ENCODE data around the gene PERM1.

Gene PERM1

DNA sequence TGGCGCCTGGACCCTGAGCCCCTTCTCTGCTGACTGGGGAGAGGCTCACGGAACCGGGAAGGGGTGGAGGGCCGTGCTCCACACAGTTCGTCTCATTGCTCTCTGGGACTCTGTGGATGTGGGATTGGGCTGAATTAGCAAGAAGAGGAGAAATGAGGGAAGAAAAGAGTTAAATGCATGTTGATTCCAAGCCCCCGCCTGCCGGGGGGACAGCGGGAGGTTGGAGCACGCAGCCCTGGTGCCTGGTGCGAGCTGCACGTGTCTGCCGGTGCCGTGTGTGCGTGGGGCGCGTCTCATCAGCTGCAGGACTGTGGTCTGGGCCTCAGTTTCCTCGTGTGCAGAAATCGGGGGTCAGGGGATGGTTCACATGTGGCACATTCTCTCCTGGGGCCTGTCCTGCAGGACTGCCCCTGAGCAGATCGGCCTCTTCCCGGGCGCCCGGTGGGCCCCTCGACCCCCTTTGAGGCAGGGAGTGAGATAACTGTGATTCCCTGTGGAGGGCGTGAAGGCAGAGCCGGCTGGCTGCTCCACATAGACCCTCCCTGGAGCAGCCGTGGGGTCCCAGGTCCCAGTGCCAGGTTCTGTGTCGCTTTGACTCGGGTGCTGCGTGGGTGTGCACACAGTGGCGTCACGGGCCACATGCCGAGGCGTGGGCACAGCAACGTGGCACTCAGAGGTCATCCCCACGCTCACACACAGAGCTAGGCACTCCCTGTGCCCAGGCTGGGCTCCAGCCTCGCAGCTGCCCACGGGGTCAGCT, 46.7 kb downstream of the PERM1 start:
- no peak for DNase-seq (ENCODE audit: low read depth in 2 of 2)

DNA sequence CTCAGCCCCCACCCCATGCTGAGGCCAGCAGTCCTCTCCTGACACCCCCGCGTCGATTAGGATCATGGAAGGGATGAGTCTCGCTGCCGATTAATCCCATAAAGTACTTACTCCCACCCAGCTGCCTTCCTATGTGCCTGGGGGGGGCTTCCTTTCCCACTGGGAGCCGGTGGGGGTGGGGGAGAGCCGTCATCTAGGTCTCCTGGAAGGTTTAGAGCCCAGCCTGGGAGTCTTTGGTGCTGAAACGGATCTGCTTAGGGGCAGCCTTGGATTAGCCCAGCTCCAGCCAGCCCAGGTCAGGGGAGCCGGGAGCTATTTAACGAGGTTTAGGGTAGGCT, 48.3 kb downstream of the PERM1 start:
- no peak for DNase-seq (ENCODE audit: low read depth in 2 of 2)

DNA sequence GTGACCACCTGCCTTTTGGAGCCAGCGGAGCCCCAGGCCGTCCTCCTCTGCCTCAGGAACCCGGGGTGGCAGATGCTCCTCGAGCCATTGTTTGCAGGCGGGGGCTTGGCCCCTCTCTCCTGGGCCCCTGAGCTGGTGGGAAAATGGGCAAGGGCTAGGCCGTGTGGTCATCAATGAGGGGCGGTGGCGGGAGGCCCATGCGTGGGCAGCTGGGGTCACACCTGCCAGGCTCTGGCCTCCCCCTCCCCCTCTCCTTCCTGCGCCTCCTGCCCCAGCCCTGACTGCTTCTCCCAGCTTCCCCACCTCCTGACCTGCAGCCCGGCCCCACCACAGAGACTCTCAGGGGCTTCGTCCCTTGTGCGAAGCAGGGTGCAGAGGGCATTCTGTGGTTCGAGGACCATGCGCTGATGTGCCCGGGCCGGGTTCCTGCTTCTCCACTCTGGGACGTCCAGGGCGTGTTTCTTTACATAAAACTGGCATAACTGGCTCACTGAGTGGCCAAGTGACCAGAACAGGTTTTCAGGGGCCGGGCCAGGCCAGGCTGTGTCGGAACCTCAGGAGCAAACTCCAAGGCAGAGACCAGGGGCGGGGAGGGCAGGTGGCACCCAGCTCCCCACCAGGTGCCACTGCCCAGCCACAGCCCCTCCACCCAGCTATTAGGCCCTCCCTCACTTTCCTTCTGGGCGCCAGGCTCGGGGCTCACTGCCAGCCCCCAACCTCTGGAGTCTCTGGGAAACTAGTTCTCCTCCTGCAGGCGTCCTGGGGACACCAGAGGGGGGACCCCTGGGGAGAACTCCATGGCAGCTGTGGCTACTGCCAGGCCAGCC, 48.9 kb downstream of the PERM1 start:
- DNase-seq (ENCODE audit: low read depth in 2 of 2) = no peak

DNA sequence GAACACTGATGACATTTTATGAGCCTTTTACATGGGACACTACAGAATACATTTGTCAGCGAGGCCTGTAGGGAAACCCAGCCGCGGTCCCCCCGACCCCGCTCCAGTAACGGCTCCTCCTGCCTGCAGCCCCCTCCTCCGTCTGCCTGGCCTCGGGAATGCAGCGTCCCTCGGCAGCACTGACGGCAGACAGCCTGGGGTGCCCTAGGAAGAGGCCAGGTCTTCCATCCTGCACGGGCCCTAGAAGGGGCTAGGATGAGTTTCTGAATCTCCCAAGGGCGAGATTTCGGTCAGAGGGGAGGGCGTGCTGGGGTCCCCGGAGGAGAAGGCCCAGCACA, 49.8 kb downstream of the PERM1 start:
- DNase-seq (ENCODE audit: low read depth in 2 of 2) = no peak

- no peak for DNase-seq (ENCODE audit: low read depth in 2 of 2)
Measured at GRCh38 chr1:931380-932172, 50.3 kb downstream of the PERM1 start.

- no peak for DNase-seq (ENCODE audit: low read depth in 2 of 2)
Measured at GRCh38 chr1:930633-931138, 51.2 kb downstream of the PERM1 start.

- no peak for DNase-seq (ENCODE audit: low read depth in 2 of 2)
Measured at GRCh38 chr1:929712-930632, 51.9 kb downstream of the PERM1 start.

- DNase-seq (ENCODE audit: low read depth in 2 of 2) = no peak
Measured at GRCh38 chr1:928825-929661, 52.9 kb downstream of the PERM1 start.

GRCh38 chr1:927748-928147, 54.1 kb downstream of the PERM1 start:
- no peak for DNase-seq (ENCODE audit: low read depth in 2 of 2)

- DNase-seq (ENCODE audit: low read depth in 2 of 2) = no peak
Measured at GRCh38 chr1:927234-927633, 54.7 kb downstream of the PERM1 start.

- DNase-seq (ENCODE audit: low read depth in 2 of 2) = no peak
Measured at GRCh38 chr1:925561-926421, 56.1 kb downstream of the PERM1 start.
